NAMALWA (cell line): Measurements from ENCODE around the gene LAMA2.

Experiments
- DNase-seq: peaks from one replicate; pipeline ENCODE4 v3.0.0-alpha.2; 2015; ENCODE audit warnings: low spot score

The LAMA2 gene

GRCh38 chr6:129497481-129498441 is 614.8 kb downstream of the LAMA2 start:
- no peak for DNase-seq

GRCh38 chr6:129498541-129498940 is 615.6 kb downstream of the LAMA2 start:
- DNase-seq = no peak

GRCh38 chr6:129498950-129499842 is 616.3 kb downstream of the LAMA2 start:
- peak; percentile 85 for DNase-seq

GRCh38 chr6:129499843-129500219 is 616.9 kb downstream of the LAMA2 start:
- DNase-seq = no peak

GRCh38 chr6:129500958-129501739 is 618.2 kb downstream of the LAMA2 start:
- peak; percentile 40 for DNase-seq

GRCh38 chr6:129501740-129502660 is 619.1 kb downstream of the LAMA2 start:
- DNase-seq = no peak

GRCh38 chr6:129504456-129504855 is 621.5 kb downstream of the LAMA2 start:
- no peak for DNase-seq

- no peak for DNase-seq
Observed at GRCh38 chr6:129507059-129507807, 624.3 kb downstream of the LAMA2 start.

- DNase-seq = no peak
Observed at GRCh38 chr6:129507846-129508245, 624.9 kb downstream of the LAMA2 start.

- DNase-seq = no peak
Observed at GRCh38 chr6:129508477-129509145, 625.7 kb downstream of the LAMA2 start.

- no peak for DNase-seq
Observed at GRCh38 chr6:129510950-129511349, 628.0 kb downstream of the LAMA2 start.

GRCh38 chr6:129513471-129513870 is 630.5 kb downstream of the LAMA2 start:
- no peak for DNase-seq

- DNase-seq = no peak
Observed at GRCh38 chr6:129515004-129515403, 632.1 kb downstream of the LAMA2 start.

- DNase-seq = no peak
Observed at GRCh38 chr6:129516005-129516404, 633.1 kb downstream of the LAMA2 start.

- no peak for DNase-seq
Observed at GRCh38 chr6:129516787-129517186, 633.8 kb downstream of the LAMA2 start.

GRCh38 chr6:129517288-129517687 is 634.4 kb downstream of the LAMA2 start:
- no peak for DNase-seq

GRCh38 chr6:129519750-129520149 is 636.8 kb downstream of the LAMA2 start:
- DNase-seq = no peak

GRCh38 chr6:129521946-129522345 is 639.0 kb downstream of the LAMA2 start:
- no peak for DNase-seq

GRCh38 chr6:129523816-129524215 is 640.9 kb downstream of the LAMA2 start:
- DNase-seq = no peak

- no peak for DNase-seq
Observed at GRCh38 chr6:129525055-129525454, 642.1 kb downstream of the LAMA2 start.
